HCT116 (cell line): Measurements from ENCODE around the gene AKAP13. TPM values are rescaled to one million over a fixed set of nuclear protein-coding genes. Genes with fewer than 3 reads are reported as not detected.

Experiments used
- ATAC-seq: fragments of 200-7000 bp; cut with Tn5 transposase; 2 replicates; pipeline ENCODE4 v1.9.1; 2020; ENCODE audit warnings: mild to moderate bottlenecking, moderate library complexity
- BruUV-seq: library from RNA; stranded (reverse); fragments of 400-500 nt; replicated peaks from 2 replicates; lab custom pipeline; 2021; lab: Mats Ljungman, UMichigan
- CTCF ChIA-PET: fragments of 300-600 bp; sonication (Branson Sonifier 250); formaldehyde crosslinking; loops from one replicate; lab custom pipeline; 2021; ENCODE audit warnings: antibody characterized with exemption; lab: Charles Lee
- POLR2A ChIA-PET: fragments of 300-600, 350-600 bp; sonication (Branson Sonifier 250); formaldehyde crosslinking; loops from one replicate; lab custom pipeline; 2021; ENCODE audit warnings: antibody characterized with exemption; lab: Charles Lee
- RAD21 ChIA-PET, 2 experiments: fragments of 300-600 bp; sonication (Branson Sonifier 250); formaldehyde crosslinking; loops; one replicate each; lab custom pipeline; 2023; ENCODE audit warnings: low total read pairs in 2 of 2; ENCODE audit not compliant: uncharacterized antibody in 2 of 2, unreplicated experiment in 2 of 2, low non-redundant PET in 1 of 2; lab: Charles Lee
- DNase-seq: peaks from one replicate; pipeline ENCODE4 v3.0.0-alpha.2; 2010; ENCODE audit warnings: low read depth, low spot score
- H2AFZ ChIP-seq: fragments of 200-600 bp; shearing (Covaris generic), sonication (generic); 2 replicates; pipeline ENCODE4 v1.6.1; 2017; ENCODE audit warnings: low read depth, mixed run types, mixed read lengths, antibody characterized with exemption, low read length; ENCODE audit not compliant: poor library complexity, severe bottlenecking
- H3K27ac ChIP-seq: 2 replicates; pipeline ENCODE4 v1.5.1; 2012; ENCODE audit warnings: low read depth, low read length
- H3K27me3 ChIP-seq: fragments of 200-600 bp; sonication (generic); 2 replicates; pipeline ENCODE4 v1.6.1; 2016; ENCODE audit warnings: mixed run types, low read length, mixed read lengths; ENCODE audit not compliant: insufficient read depth
- H3K36me3 ChIP-seq, 2 experiments: fragments of 200-500 bp in 1 of 2; fragments of 200-600 bp in 1 of 2; sonication (Bioruptor generic) in 1 of 2; sonication (generic) in 1 of 2; 2 replicates each; pipeline versions ENCODE4 v1.5.1 to v1.6.1; 2014 to 2016; ENCODE audit warnings: low read length in 2 of 2, inconsistent platforms in 1 of 2, mixed read lengths in 1 of 2, mixed run types in 1 of 2; ENCODE audit not compliant: insufficient read depth in 2 of 2, control insufficient read depth in 1 of 2
- H3K4me1 ChIP-seq, 2 experiments: fragments of 200-600 bp in 1 of 2; sonication (generic) in 1 of 2; 2 replicates each; pipeline versions ENCODE4 v1.5.1 to v1.6.1; 2012 to 2017; ENCODE audit warnings: low read length in 2 of 2, inconsistent platforms in 1 of 2, mild to moderate bottlenecking in 1 of 2, mixed read lengths in 1 of 2, mixed run types in 1 of 2, moderate library complexity in 1 of 2; ENCODE audit not compliant: insufficient read depth in 2 of 2, control insufficient read depth in 1 of 2
- H3K4me2 ChIP-seq: fragments of 200-600 bp; sonication (generic); 2 replicates; pipeline ENCODE4 v1.6.1; 2017; ENCODE audit warnings: mixed run types, low read length, mixed read lengths
- H3K4me3 ChIP-seq, 2 experiments: fragments of 200-600 bp in 1 of 2; sonication (generic) in 1 of 2; replicated peaks in 1 of 2; 2 replicates each; pipeline ENCODE4 v1.5.1; 2011 to 2016; ENCODE audit warnings: low read length in 2 of 2, control low read depth in 1 of 2, low read depth in 1 of 2, mild to moderate bottlenecking in 1 of 2, mixed read lengths in 1 of 2, mixed run types in 1 of 2
- H3K79me2 ChIP-seq: fragments of 200-600 bp; sonication (generic); 2 replicates; pipeline ENCODE4 v1.6.1; 2017; ENCODE audit warnings: mild to moderate bottlenecking, mixed run types, low read length, moderate library complexity, mixed read lengths; ENCODE audit not compliant: insufficient read depth
- H3K9ac ChIP-seq: fragments of 200-600 bp; sonication (generic); 2 replicates; pipeline ENCODE4 v1.6.1; 2016; ENCODE audit warnings: low read length, mixed read lengths
- H3K9me2 ChIP-seq: fragments of 200-600 bp; sonication (generic), shearing (Covaris generic); 2 replicates; pipeline ENCODE4 v1.6.1; 2017; ENCODE audit warnings: mixed run types, mild to moderate bottlenecking, moderate library complexity; ENCODE audit not compliant: insufficient read depth
- H3K9me3 ChIP-seq, 2 experiments: fragments of 200-500 bp in 1 of 2; fragments of 200-600 bp in 1 of 2; sonication (Bioruptor generic) in 1 of 2; sonication (generic) in 1 of 2; 2 replicates each; pipeline ENCODE4 v1.6.1; 2014 to 2017; ENCODE audit warnings: low read length in 2 of 2, mixed read lengths in 2 of 2, inconsistent platforms in 1 of 2, low read depth in 1 of 2, mild to moderate bottlenecking in 1 of 2, mixed run types in 1 of 2, moderate library complexity in 1 of 2; ENCODE audit not compliant: control insufficient read depth in 1 of 2, insufficient read depth in 1 of 2
- H4K20me1 ChIP-seq: fragments of 200-600 bp; sonication (generic), shearing (Covaris generic); 2 replicates; pipeline ENCODE4 v1.6.1; 2017; ENCODE audit warnings: mixed run types, mild to moderate bottlenecking, moderate library complexity; ENCODE audit not compliant: insufficient read depth
- CBX3 ChIP-seq: IDR thresholded peaks from 2 replicates; pipeline ENCODE4 v1.6.1; 2012; ENCODE audit warnings: low read depth
- EZH2 ChIP-seq: fragments of 200-600 bp; sonication (generic); IDR thresholded peaks from 2 replicates; pipeline ENCODE4 v1.6.1; 2017; ENCODE audit warnings: antibody characterized with exemption, mixed run types
- MAX ChIP-seq: IDR thresholded peaks from 2 replicates; pipeline ENCODE4 v1.6.1; 2012
- RAD21 ChIP-seq: IDR thresholded peaks from 2 replicates; pipeline ENCODE4 v1.6.1; 2012; ENCODE audit warnings: low read depth, mild to moderate bottlenecking
- SIN3A ChIP-seq: IDR thresholded peaks from 2 replicates; pipeline ENCODE4 v1.6.1; 2012; ENCODE audit warnings: low read depth
- ZFX ChIP-seq: fragments of 450-650 bp; IDR thresholded peaks from 2 replicates; pipeline ENCODE4 v1.6.1; 2017
- intact Hi-C: fragments of 100-400 bp; cut with micrococcal nuclease; formaldehyde crosslinking; loops from 2 replicates; pipeline ENCODE4 v1.10.0; 2022
- total RNA-seq: library from RNA; stranded (reverse); gene quantifications from one replicate; pipeline ENCODE4 v1.2.1, GENCODE V29; 2021; ENCODE audit not compliant: unreplicated experiment
- TF ChIP-seq, protein P1 (sequence below), 3 experiments: fragments of 200-600 bp in 1 of 3; sonication (generic) in 1 of 3; IDR thresholded peaks in 2 of 3; conservative IDR thresholded peaks in 1 of 3; 2 replicates each; pipeline ENCODE4 v1.5.1; 2012 to 2017; ENCODE audit warnings: low read depth in 2 of 3, low read length in 2 of 3, antibody characterized with exemption in 1 of 3, borderline replicate concordance in 1 of 3, control low read depth in 1 of 3, mild to moderate bottlenecking in 1 of 3, mixed read lengths in 1 of 3, mixed run types in 1 of 3, moderate library complexity in 1 of 3; ENCODE audit not compliant: insufficient read depth in 1 of 3

The AKAP13 gene
- total RNA-seq, 1 experiment from 2014 or later, result 43.1 TPM

DNA sequence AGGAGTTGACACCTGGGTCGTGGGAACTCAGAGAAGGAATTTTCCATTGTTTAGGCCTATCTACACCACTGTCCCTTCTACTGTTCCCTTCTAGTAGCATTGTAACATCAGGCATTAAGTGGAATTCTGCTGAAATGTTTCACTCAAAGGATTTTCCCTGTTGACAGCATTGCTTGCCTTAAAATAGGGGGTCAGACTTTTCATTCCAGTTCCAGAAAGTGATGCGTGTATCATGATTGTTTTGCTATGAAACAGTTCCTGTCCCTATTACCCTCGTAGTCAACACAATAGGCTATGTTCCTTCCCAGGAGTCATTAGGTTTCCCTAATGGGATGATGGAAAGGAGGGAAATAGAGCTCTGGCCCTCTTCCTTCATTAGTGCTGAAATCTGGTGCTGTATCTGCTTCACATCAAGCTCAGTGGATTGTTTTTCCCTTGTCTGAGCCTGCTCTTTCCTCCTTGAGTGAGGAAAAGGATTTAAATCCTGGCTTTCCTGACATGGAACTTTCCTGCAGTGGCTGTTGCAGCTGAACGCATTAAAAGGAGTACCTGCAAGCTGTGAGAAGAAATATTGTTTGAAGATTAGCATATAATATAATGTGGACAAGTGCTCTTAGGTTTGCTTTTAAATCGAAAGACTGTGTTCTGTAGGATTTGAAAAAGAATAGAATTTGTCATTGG, 218.5 kb downstream of the AKAP13 start (continued):
- TF ChIP-seq, protein P1, sequence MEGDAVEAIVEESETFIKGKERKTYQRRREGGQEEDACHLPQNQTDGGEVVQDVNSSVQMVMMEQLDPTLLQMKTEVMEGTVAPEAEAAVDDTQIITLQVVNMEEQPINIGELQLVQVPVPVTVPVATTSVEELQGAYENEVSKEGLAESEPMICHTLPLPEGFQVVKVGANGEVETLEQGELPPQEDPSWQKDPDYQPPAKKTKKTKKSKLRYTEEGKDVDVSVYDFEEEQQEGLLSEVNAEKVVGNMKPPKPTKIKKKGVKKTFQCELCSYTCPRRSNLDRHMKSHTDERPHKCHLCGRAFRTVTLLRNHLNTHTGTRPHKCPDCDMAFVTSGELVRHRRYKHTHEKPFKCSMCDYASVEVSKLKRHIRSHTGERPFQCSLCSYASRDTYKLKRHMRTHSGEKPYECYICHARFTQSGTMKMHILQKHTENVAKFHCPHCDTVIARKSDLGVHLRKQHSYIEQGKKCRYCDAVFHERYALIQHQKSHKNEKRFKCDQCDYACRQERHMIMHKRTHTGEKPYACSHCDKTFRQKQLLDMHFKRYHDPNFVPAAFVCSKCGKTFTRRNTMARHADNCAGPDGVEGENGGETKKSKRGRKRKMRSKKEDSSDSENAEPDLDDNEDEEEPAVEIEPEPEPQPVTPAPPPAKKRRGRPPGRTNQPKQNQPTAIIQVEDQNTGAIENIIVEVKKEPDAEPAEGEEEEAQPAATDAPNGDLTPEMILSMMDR (IDR thresholded peaks at IDR 0.05 in 2 of 3, conservative IDR thresholded peaks at IDR 0.05 in 1 of 3; ENCODE audit: borderline replicate concordance in 1 of 3, insufficient read depth in 1 of 3, low read depth in 2 of 3, low read length in 2 of 3), result no peak
- no peak for TF ChIP-seq RAD21
- no peak for TF ChIP-seq SIN3A
- TF ChIP-seq CBX3, result no peak
- no peak for TF ChIP-seq MAX
- no peak for TF ChIP-seq ZFX

DNA sequence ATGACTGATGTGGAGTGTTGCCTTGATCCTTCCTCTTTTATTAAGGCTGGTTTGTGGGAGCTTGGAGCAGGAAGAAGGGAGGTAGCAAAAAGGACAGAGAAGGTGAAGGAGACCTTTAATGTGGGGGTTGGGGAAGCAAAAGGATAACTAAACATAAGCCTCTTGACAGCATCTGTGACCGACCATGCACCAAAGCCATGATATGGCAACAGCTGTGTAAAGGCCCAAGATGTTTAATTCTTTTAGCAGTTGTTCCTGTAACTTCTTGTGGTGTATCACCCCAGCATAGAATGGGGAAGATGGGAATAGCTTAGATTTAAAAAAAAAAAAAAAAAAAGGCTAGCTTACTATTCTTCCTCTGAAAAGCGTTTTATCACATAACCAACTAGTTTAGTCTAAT, 219.6 kb downstream of the AKAP13 start:
- ChIA-PET POLR2A (no interaction called here), CTCF (no interaction called here), RAD21 (no interaction called here)
- no peak overlapping the region for H3K9ac ChIP-seq
- H3K9me3 ChIP-seq, result no peaks in the 10 kb centered on the region
- H3K4me3 ChIP-seq, result no peak overlapping the region
- H3K79me2 ChIP-seq, result no peaks in the 10 kb centered on the region
- no peaks in the 10 kb centered on the region for H3K4me1 ChIP-seq
- no peaks in the 10 kb centered on the region for H4K20me1 ChIP-seq
- no peak overlapping the region for H3K4me2 ChIP-seq
- DNase-seq (no peak), ATAC-seq (no peak)
- H3K9me2 ChIP-seq, result no peaks in the 10 kb centered on the region
- no peaks in the 10 kb centered on the region for H3K27me3 ChIP-seq
- H3K27ac ChIP-seq, result no peak overlapping the region
- intact Hi-C loops, result no loop called here
- TF ChIP-seq EZH2 (no peak), RAD21 (no peak)
- no peaks in the 10 kb centered on the region for H3K36me3 ChIP-seq
- H2AFZ ChIP-seq, result no peak overlapping the region
- BruUV-seq, result no TSS peak
